SU-DHL-6 (cell line): ENCODE measurements around the gene SFXN4.

Source experiments
- CTCF ChIP-seq: fragments of 200-600 bp; sonication (generic); IDR thresholded peaks from one replicate; pipeline ENCODE4 v1.5.1; 2017; ENCODE audit warnings: antibody characterized with exemption, mild to moderate bottlenecking, low read length, moderate library complexity; ENCODE audit not compliant: insufficient read depth, poor library complexity, severe bottlenecking
- EZH2phosphoT487 ChIP-seq: fragments of 200-600 bp; sonication (generic), shearing (Covaris generic); conservative IDR thresholded peaks from 2 replicates; pipeline ENCODE4 v1.6.1; 2018; ENCODE audit warnings: mild to moderate bottlenecking, antibody characterized with exemption, low read length, moderate library complexity, mixed read lengths

GRCh38 chr10:119207713-119208552 lies 42.4 kb upstream of the SFXN4 start:
- TF ChIP-seq CTCF: no peak
- TF ChIP-seq EZH2phosphoT487: no peak
